ENCODE results near the gene TRAF3IP1. TPM values are rescaled to one million over a fixed set of nuclear protein-coding genes. Genes with fewer than 3 reads are reported as not detected.
A peak's percentile ranks its signal among the peaks of the same experiment; 100 is the strongest.

TRAF3IP1 gene
- total RNA-seq, 3 donors from 2014 or later, result 13.3 to 37.5 (median 16.3) TPM

DNA sequence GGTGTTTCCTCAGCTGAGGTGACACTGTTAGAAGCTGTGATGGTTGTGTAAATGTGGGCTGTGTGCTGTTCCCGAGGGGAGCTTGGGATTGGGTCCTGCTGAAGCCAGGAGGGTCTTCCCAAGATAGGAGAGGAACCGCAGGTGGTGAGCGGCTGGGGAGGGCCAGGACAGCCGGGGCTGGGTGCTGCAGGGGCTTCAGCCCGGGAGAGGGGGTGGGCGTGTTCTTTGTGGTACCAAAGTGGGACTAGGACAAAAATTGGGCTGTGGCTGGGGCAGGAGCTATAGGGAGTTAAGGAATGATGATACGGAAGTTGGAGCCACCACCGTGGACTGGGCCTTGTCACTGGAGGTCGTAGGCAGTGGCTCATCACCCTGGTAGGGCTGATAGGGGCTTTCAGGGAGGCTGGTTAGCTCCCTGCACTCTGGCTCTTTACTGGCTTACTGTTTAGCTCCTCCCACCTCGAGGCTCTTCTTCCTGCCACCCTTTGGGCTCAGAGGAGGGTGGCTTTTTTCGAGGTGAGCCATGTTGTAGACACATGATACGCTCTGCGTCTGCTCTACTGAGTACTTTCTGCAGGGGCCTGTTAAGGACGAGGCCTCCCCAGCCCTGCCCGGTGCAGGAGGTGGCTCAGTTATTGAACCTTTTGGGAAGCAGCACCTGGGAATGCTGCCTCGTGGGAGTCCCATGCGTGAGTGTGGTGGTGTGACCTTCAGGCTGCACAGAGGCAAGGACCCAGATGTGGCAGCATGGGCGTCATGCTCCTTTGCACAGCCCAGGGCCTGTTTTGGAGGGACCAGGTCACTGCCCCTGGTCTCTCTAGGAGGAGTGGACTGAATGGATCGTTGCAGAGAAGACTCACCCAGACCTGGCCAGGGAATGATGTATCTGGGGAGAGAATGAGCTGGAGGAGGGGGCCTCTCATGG lies 128.0 kb downstream of the TRAF3IP1 start:
- TF ChIP-seq, protein P1, sequence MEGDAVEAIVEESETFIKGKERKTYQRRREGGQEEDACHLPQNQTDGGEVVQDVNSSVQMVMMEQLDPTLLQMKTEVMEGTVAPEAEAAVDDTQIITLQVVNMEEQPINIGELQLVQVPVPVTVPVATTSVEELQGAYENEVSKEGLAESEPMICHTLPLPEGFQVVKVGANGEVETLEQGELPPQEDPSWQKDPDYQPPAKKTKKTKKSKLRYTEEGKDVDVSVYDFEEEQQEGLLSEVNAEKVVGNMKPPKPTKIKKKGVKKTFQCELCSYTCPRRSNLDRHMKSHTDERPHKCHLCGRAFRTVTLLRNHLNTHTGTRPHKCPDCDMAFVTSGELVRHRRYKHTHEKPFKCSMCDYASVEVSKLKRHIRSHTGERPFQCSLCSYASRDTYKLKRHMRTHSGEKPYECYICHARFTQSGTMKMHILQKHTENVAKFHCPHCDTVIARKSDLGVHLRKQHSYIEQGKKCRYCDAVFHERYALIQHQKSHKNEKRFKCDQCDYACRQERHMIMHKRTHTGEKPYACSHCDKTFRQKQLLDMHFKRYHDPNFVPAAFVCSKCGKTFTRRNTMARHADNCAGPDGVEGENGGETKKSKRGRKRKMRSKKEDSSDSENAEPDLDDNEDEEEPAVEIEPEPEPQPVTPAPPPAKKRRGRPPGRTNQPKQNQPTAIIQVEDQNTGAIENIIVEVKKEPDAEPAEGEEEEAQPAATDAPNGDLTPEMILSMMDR (IDR thresholded peaks at IDR 0.05), result no peak
- Histone ChIP-seq H3K4me3 (no peak overlapping the region), H3K4me1 (ENCODE audit: low read depth) (no peaks in the 10 kb centered on the region), H3K9me3 (no peaks in the 10 kb centered on the region), H3K36me3 (ENCODE audit: low read depth) (peaks cover 14% of the 10 kb centered on the region)
- no peak for DNase-seq
- ATAC-seq, result peak; percentile 10
- intact Hi-C loops (cut with DNase I, micrococcal nuclease), result no loop called here

DNA sequence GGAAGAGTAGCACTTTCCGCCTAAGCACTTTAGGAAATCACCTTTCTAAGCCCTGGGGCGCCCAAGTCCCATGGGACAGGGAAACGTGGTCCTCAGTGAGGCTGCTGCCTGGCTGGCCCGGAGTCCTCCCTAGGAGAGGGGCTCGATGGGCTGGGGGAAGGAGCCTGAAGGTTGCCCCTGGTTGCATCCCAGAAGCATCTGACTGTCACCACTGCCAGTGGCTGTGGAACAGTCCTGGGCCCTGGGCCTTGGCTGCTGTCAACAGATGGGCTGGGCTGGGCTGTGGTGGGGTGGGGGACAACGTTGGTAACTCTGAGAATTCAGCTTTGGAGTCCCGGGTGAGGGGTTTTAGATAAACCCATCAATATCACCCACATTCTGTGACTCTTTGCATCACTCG lies 128.9 kb downstream of the TRAF3IP1 start:
- Histone ChIP-seq H3K9me3 (no peaks in the 10 kb centered on the region), H3K4me3 (no peak overlapping the region), H3K36me3 (ENCODE audit: low read depth) (peaks cover 14% of the 10 kb centered on the region), H3K4me1 (ENCODE audit: low read depth) (no peaks in the 10 kb centered on the region)
- TF ChIP-seq, protein P1 (IDR thresholded peaks at IDR 0.05), result no peak
- no peak for ATAC-seq
- no peak for DNase-seq
- intact Hi-C loops (cut with DNase I, micrococcal nuclease), result no loop called here

DNA sequence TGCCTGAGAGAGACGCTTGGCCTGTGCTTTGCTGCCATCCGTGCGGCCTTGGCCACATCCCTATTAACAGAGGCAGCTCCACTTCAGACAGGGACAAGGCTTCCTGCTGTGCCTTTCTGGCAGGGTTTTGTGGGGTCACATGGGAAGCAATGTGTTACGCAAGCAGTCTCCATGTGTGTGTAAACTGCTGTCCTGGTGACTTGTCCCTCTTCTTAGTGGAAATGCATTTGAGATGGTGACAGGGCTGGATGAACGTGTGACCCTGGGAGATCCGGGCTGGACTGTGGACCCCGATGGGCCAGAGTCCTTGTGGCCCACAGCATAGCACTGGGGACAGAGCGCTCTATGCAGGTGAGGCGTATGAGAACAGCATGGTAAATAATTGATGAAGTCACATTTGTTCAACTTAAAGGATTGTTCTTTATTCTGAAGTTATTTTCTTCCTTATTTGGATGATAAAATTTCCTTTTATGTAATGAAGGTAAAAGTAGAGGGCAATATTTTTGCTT lies 129.6 kb downstream of the TRAF3IP1 start:
- Histone ChIP-seq H3K4me3 (no peak overlapping the region), H3K36me3 (ENCODE audit: low read depth) (peaks cover 14% of the 10 kb centered on the region), H3K4me1 (ENCODE audit: low read depth) (no peaks in the 10 kb centered on the region), H3K9me3 (no peaks in the 10 kb centered on the region)
- intact Hi-C loops (cut with DNase I, micrococcal nuclease), result no loop called here
- ATAC-seq (peak; percentile 39), DNase-seq (peak in 2 of 3 donors; percentile 46)
- TF ChIP-seq, protein P1 (IDR thresholded peaks at IDR 0.05), result no peak

DNA sequence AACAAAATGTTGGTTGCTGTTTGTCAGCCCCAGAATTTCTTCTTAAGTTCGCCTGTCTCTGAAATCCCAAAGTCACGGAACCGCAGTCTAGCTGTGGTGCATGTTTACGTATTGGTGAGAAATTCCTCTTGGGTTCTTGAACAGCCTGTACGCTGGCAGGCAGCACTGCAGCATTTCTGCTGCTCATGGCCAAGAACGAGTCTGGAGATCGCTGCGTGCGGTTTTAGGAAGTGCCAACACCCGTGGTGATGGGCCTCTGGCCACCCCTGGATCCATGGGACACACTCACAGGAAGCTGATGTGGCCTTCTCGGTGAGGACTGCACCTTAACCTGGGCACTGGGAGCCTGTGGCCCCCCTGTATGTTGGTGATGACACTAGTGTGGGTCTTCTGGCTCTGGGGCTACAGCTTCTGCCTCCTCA lies 130.1 kb downstream of the TRAF3IP1 start:
- ATAC-seq (no peak), DNase-seq (no peak)
- Histone ChIP-seq H3K36me3 (ENCODE audit: low read depth) (peaks cover 14% of the 10 kb centered on the region), H3K9me3 (no peaks in the 10 kb centered on the region), H3K4me1 (ENCODE audit: low read depth) (no peaks in the 10 kb centered on the region), H3K4me3 (no peak overlapping the region)
- TF ChIP-seq, protein P1 (IDR thresholded peaks at IDR 0.05), result no peak
- intact Hi-C loops (cut with DNase I, micrococcal nuclease), result no loop called here

Other genes starting within 250 kb of the TRAF3IP1 start
- under 1 TPM; 0.23 to 0.63 (median 0.47) TPM for gene ESPNL, start 220.2 kb upstream of the TRAF3IP1 start, total RNA-seq
- gene KLHL30, start 181.8 kb upstream of the TRAF3IP1 start, total RNA-seq, result 1 to 10 TPM in 1 of 3 donors, under 1 TPM in 2; 0.17 to 1.1 (median 0.24) TPM
- under 1 TPM; 0.38 to 0.58 (median 0.51) TPM for gene ERFE, start 161.5 kb upstream of the TRAF3IP1 start, total RNA-seq
- 10 to 100 TPM; 33.2 to 55.7 (median 39.9) TPM for gene ILKAP, start 116.8 kb upstream of the TRAF3IP1 start, total RNA-seq
- 10 to 100 TPM; 21.9 to 63.5 (median 25.7) TPM for gene HES6, start 80.5 kb upstream of the TRAF3IP1 start, total RNA-seq
- gene PER2, start 31.9 kb upstream of the TRAF3IP1 start, total RNA-seq, result 10 to 100 TPM; 22.6 to 26.8 (median 22.6) TPM
- gene ASB1, start 106.4 kb downstream of the TRAF3IP1 start, total RNA-seq, result 10 to 100 TPM; 23.5 to 41.7 (median 24.6) TPM